H9 (cell line): ENCODE data around the gene PLA2G12B. TPM values are rescaled to one million over a fixed set of nuclear protein-coding genes. Genes with fewer than 3 reads are reported as not detected.

Experiments
- DNase-seq: peaks from one replicate; pipeline ENCODE4 v3.0.0-alpha.2; 2017
- H2AFZ ChIP-seq: one replicate; pipeline ENCODE4 v1.6.1; 2013; ENCODE audit warnings: mild to moderate bottlenecking, low read length, control low read depth, moderate library complexity
- H2AK5ac ChIP-seq: 2 replicates; pipeline ENCODE4 v1.6.1; 2013; ENCODE audit warnings: low read length, control low read depth, mixed read lengths; ENCODE audit not compliant: insufficient read length
- H2BK120ac ChIP-seq: one replicate; pipeline ENCODE4 v1.6.1; 2013; ENCODE audit warnings: low read depth, mild to moderate bottlenecking, low read length, control low read depth, inconsistent platforms; ENCODE audit not compliant: poor library complexity, severe bottlenecking
- H2BK12ac ChIP-seq: 2 replicates; pipeline ENCODE4 v1.6.1; 2013; ENCODE audit warnings: low read length, control low read depth, mixed read lengths, low read depth; ENCODE audit not compliant: insufficient read length
- H2BK15ac ChIP-seq: 2 replicates; pipeline ENCODE4 v1.6.1; 2013; ENCODE audit warnings: low read depth, low read length, control low read depth
- H2BK20ac ChIP-seq: one replicate; pipeline ENCODE4 v1.6.1; 2013; ENCODE audit warnings: low read depth, mild to moderate bottlenecking, low read length, control low read depth, inconsistent platforms; ENCODE audit not compliant: poor library complexity, severe bottlenecking
- H2BK5ac ChIP-seq: 2 replicates; pipeline ENCODE4 v1.6.1; 2013; ENCODE audit warnings: low read length, control low read depth, mixed read lengths; ENCODE audit not compliant: insufficient read length
- H3K14ac ChIP-seq: 2 replicates; pipeline ENCODE4 v1.6.1; 2013; ENCODE audit warnings: low read length, control low read depth; ENCODE audit not compliant: insufficient read depth
- H3K18ac ChIP-seq: 2 replicates; pipeline ENCODE4 v1.6.1; 2013; ENCODE audit warnings: low read depth, mild to moderate bottlenecking, mixed read lengths, low read length, control low read depth; ENCODE audit not compliant: insufficient read length
- H3K23ac ChIP-seq: 2 replicates; pipeline ENCODE4 v1.6.1; 2013; ENCODE audit warnings: low read length, control low read depth, mixed read lengths, low read depth; ENCODE audit not compliant: insufficient read length
- H3K23me2 ChIP-seq: 2 replicates; pipeline ENCODE4 v1.6.1; 2013; ENCODE audit warnings: low read depth, mild to moderate bottlenecking, mixed read lengths, low read length, control low read depth; ENCODE audit not compliant: insufficient read length, poor library complexity, severe bottlenecking
- H3K27ac ChIP-seq: 2 replicates; pipeline ENCODE4 v1.5.1; 2013; ENCODE audit warnings: low read length, control low read depth, mixed read lengths, low read depth; ENCODE audit not compliant: insufficient read length
- H3K27me3 ChIP-seq: 2 replicates; pipeline ENCODE4 v1.6.1; 2013; ENCODE audit warnings: low read length, control low read depth, inconsistent platforms; ENCODE audit not compliant: insufficient read depth
- H3K4ac ChIP-seq: 2 replicates; pipeline ENCODE4 v1.6.1; 2013; ENCODE audit warnings: low read depth, mild to moderate bottlenecking, control low read depth, inconsistent platforms, low read length, moderate library complexity
- H3K4me1 ChIP-seq: 2 replicates; pipeline ENCODE4 v1.6.1; 2013; ENCODE audit warnings: low read length, control low read depth, inconsistent platforms; ENCODE audit not compliant: insufficient read depth
- H3K4me2 ChIP-seq: 2 replicates; pipeline ENCODE4 v1.6.1; 2013; ENCODE audit warnings: low read length, control low read depth, mixed read lengths; ENCODE audit not compliant: insufficient read length, insufficient read depth
- H3K56ac ChIP-seq: 2 replicates; pipeline ENCODE4 v1.6.1; 2013; ENCODE audit warnings: low read depth, mild to moderate bottlenecking, mixed read lengths, low read length, control low read depth; ENCODE audit not compliant: insufficient read length
- H3K79me1 ChIP-seq: 2 replicates; pipeline ENCODE4 v1.6.1; 2013; ENCODE audit warnings: low read depth, mild to moderate bottlenecking, moderate library complexity, low read length, control low read depth, inconsistent platforms; ENCODE audit not compliant: insufficient read depth, poor library complexity, severe bottlenecking
- H3K79me2 ChIP-seq: 2 replicates; pipeline ENCODE4 v1.6.1; 2013; ENCODE audit warnings: low read length, control low read depth, inconsistent platforms; ENCODE audit not compliant: insufficient read depth
- H3K9ac ChIP-seq: 2 replicates; pipeline ENCODE4 v1.6.1; 2013; ENCODE audit warnings: low read length, control low read depth, mixed read lengths; ENCODE audit not compliant: insufficient read length; ENCODE audit errors: extremely low read depth
- H3K9me3 ChIP-seq: one replicate; pipeline ENCODE4 v1.6.1; 2013; ENCODE audit warnings: low read depth, low read length, inconsistent platforms; ENCODE audit not compliant: control insufficient read depth
- H3T11ph ChIP-seq: one replicate; pipeline ENCODE4 v1.6.1; 2013; ENCODE audit warnings: mild to moderate bottlenecking, low read length, control low read depth, inconsistent platforms
- H4K20me1 ChIP-seq: one replicate; pipeline ENCODE4 v1.6.1; 2013; ENCODE audit not compliant: control insufficient read depth, insufficient read length, insufficient read depth
- H4K5ac ChIP-seq: 2 replicates; pipeline ENCODE4 v1.6.1; 2013; ENCODE audit warnings: low read depth, mild to moderate bottlenecking, mixed read lengths, low read length, control low read depth; ENCODE audit not compliant: insufficient read length
- H4K8ac ChIP-seq: replicated peaks from 2 replicates; pipeline ENCODE4 v1.6.1; 2013; ENCODE audit warnings: low read length, control low read depth, mixed read lengths, low read depth; ENCODE audit not compliant: insufficient read length
- H4K91ac ChIP-seq: 2 replicates; pipeline ENCODE4 v1.6.1; 2013; ENCODE audit warnings: low read depth, mild to moderate bottlenecking, moderate library complexity, mixed read lengths, low read length, control low read depth; ENCODE audit not compliant: insufficient read length
- H3K27ac Mint-ChIP-seq, 3 experiments: 2 replicates in 2 of 3; 3 replicates in 1 of 3; pipeline ENCODE4 v1.8.0; 2020 to 2021; ENCODE audit warnings: mixed read lengths in 3 of 3, mild to moderate bottlenecking in 1 of 3, moderate library complexity in 1 of 3
- H3K27me3 Mint-ChIP-seq: 2 replicates; pipeline ENCODE4 v1.8.0; 2021; ENCODE audit warnings: low read depth, mild to moderate bottlenecking, moderate library complexity, mixed read lengths
- H3K36me3 Mint-ChIP-seq, 3 experiments: 2 replicates in 2 of 3; 3 replicates in 1 of 3; pipeline ENCODE4 v1.8.0; 2020 to 2021; ENCODE audit warnings: low read depth in 3 of 3, mixed read lengths in 3 of 3; ENCODE audit not compliant: insufficient read depth in 1 of 3
- H3K4me1 Mint-ChIP-seq, 2 experiments: 2 replicates each; pipeline ENCODE4 v1.8.0; 2020; ENCODE audit warnings: mixed read lengths in 2 of 2
- H3K4me3 Mint-ChIP-seq, 2 experiments: 2 replicates in 1 of 2; 3 replicates in 1 of 2; pipeline ENCODE4 v1.8.0; 2020 to 2021; ENCODE audit warnings: mild to moderate bottlenecking in 2 of 2, mixed read lengths in 2 of 2, moderate library complexity in 1 of 2
- H3K9me3 Mint-ChIP-seq, 2 experiments: 2 replicates in 1 of 2; 3 replicates in 1 of 2; pipeline ENCODE4 v1.8.0; 2020; ENCODE audit warnings: mild to moderate bottlenecking in 2 of 2, mixed read lengths in 2 of 2, moderate library complexity in 1 of 2
- CTCF ChIP-seq: fragments of 200-600 bp; sonication (generic); conservative IDR thresholded peaks from 3 replicates; pipeline ENCODE4 v1.8.0; 2021; ENCODE audit warnings: antibody characterized with exemption, mild to moderate bottlenecking
- WGBS: extraction: QIAGEN DNeasy Blood & Tissue Kit; methylation state at CpG from one replicate; pipeline ENCODE4 v1.1.7; 2013; ENCODE audit warnings: missing lambda C conversion rate, low lambda C conversion rate, mixed read lengths; ENCODE audit not compliant: insufficient read length; ENCODE audit errors: extremely low coverage; 5-methylcytosine and 5-hydroxymethylcytosine counted together
- total RNA-seq: library from RNA; stranded (reverse); gene quantifications from 2 replicates; pipeline ENCODE4 v1.2.1, GENCODE V29; 2021

Gene PLA2G12B
- total RNA-seq, 1 experiment from 2014 or later, result not detected

GRCh38 chr10:72889391-72889831 is 65.2 kb downstream of the PLA2G12B start:
- no CpG with 5 or more reads among the region's 6 CpGs for WGBS

More at GRCh38 chr10:72889391-72889831, 65.2 kb downstream of the PLA2G12B start:
- Histone ChIP-seq H2BK20ac (no peak overlapping the region), H2BK5ac (no peak overlapping the region), H4K5ac (no peak overlapping the region), H2BK15ac (no peak overlapping the region), H3K9me3 (no peaks in the 10 kb centered on the region), H3K4me1 (peaks cover 12% of the 10 kb centered on the region; the same call in 1 of the 2 replicates), H3K56ac (no peak overlapping the region), H3K18ac (no peak overlapping the region), H3K4ac (no peak overlapping the region), H3K79me1 (no peaks in the 10 kb centered on the region), H2AK5ac (no peak overlapping the region), H3K23me2 (no peaks in the 10 kb centered on the region), H4K91ac (no peak overlapping the region), H4K8ac (no peak overlapping the region), H3K79me2 (no peaks in the 10 kb centered on the region), H2BK120ac (no peak overlapping the region), H2AFZ (no peak overlapping the region), H3K23ac (no peak overlapping the region), H3K4me2 (no peak overlapping the region), H3K14ac (no peak overlapping the region), H4K20me1 (no peaks in the 10 kb centered on the region), H3K9ac (no peak overlapping the region), H3T11ph (no peak overlapping the region), H2BK12ac (no peak overlapping the region), H3K27me3 (no peaks in the 10 kb centered on the region), H3K27ac (no peak overlapping the region)
- Mint-ChIP-seq H3K4me1 (peaks cover 35 to 38% of the 10 kb centered on the region in 2 experiments), H3K36me3 (peaks cover 11 to 31% (median 16%) of the 10 kb centered on the region in 3 experiments), H3K9me3 (no peaks in the 10 kb centered on the region), H3K27ac (no peak overlapping the region), H3K27me3 (no peaks in the 10 kb centered on the region; the same call in 1 of the 2 replicates), H3K4me3 (no peak overlapping the region)
- no peak for DNase-seq
- no peak for TF ChIP-seq CTCF
